SK-N-SH treated with all-trans-retinoic acid at 6 μM for 48 hours (cell line): ENCODE measurements around the gene PCDH15.

Experiments used
- ATAC-seq: fragments of 200-7000 bp; cut with Tn5 transposase; 3 replicates; pipeline ENCODE4 v1.9.1; 2020; ENCODE audit warnings: mild to moderate bottlenecking, moderate library complexity
- ARNTL ChIP-seq: fragments of 450-650 bp; formaldehyde crosslinking; IDR thresholded peaks from 2 replicates; pipeline ENCODE4 v1.5.0; 2020; ENCODE audit warnings: low read depth, mild to moderate bottlenecking, moderate library complexity, borderline replicate concordance
- CSDC2 ChIP-seq: fragments of 250-450 bp; sonication (Bioruptor Pico); IDR thresholded peaks from 2 replicates; pipeline ENCODE4 v1.5.0; 2020; ENCODE audit warnings: mild to moderate bottlenecking, moderate library complexity
- ESRRG ChIP-seq: fragments of 250-450 bp; sonication (Bioruptor Pico); IDR thresholded peaks from 2 replicates; pipeline ENCODE4 v1.6.1; 2021; ENCODE audit warnings: mild to moderate bottlenecking
- GLIS3 ChIP-seq: fragments of 250-450 bp; sonication (Bioruptor Pico); IDR thresholded peaks from 2 replicates; pipeline ENCODE4 v1.5.0; 2020; ENCODE audit warnings: mild to moderate bottlenecking, moderate library complexity
- ISL1 ChIP-seq: fragments of 250-450 bp; sonication (Bioruptor Pico); IDR thresholded peaks from 2 replicates; pipeline ENCODE4 v2.1.2; 2022; ENCODE audit warnings: mild to moderate bottlenecking, moderate library complexity
- OSR1 ChIP-seq: fragments of 250-450 bp; sonication (Bioruptor Pico); IDR thresholded peaks from 2 replicates; pipeline ENCODE4 v1.8.0; 2022; ENCODE audit warnings: moderate library complexity, mild to moderate bottlenecking, inconsistent platforms
- PPARA ChIP-seq: fragments of 250-450 bp; sonication (Bioruptor Pico); IDR thresholded peaks from 2 replicates; pipeline ENCODE4 v1.5.0; 2020; ENCODE audit warnings: mild to moderate bottlenecking, borderline replicate concordance
- RARB ChIP-seq: fragments of 250-450 bp; sonication (Bioruptor Pico); IDR thresholded peaks from 2 replicates; pipeline ENCODE4 v1.8.0; 2021; ENCODE audit warnings: mild to moderate bottlenecking, moderate library complexity
- SNAI2 ChIP-seq: fragments of 250-450 bp; sonication (Bioruptor Pico); IDR thresholded peaks from 2 replicates; pipeline ENCODE4 v1.5.0; 2020; ENCODE audit warnings: mild to moderate bottlenecking, moderate library complexity
- TCF4 ChIP-seq: fragments of 250-450 bp; sonication (Bioruptor Pico); IDR thresholded peaks from 2 replicates; pipeline ENCODE4 v1.8.0; 2021; ENCODE audit warnings: mild to moderate bottlenecking, moderate library complexity, borderline replicate concordance
- TOX ChIP-seq: fragments of 250-450 bp; sonication (Bioruptor Pico); IDR thresholded peaks from 2 replicates; pipeline ENCODE4 v1.8.0; 2021; ENCODE audit warnings: mild to moderate bottlenecking, moderate library complexity, borderline replicate concordance
- ZC3H10 ChIP-seq: fragments of 250-450 bp; sonication (Bioruptor Pico); IDR thresholded peaks from 2 replicates; pipeline ENCODE4 v1.5.1; 2021; ENCODE audit warnings: mild to moderate bottlenecking, moderate library complexity
- ZFP3 ChIP-seq: fragments of 250-450 bp; sonication (Bioruptor Pico); IDR thresholded peaks from 2 replicates; pipeline ENCODE4 v1.5.0; 2020; ENCODE audit warnings: mild to moderate bottlenecking, moderate library complexity
- ZFP30 ChIP-seq: fragments of 450-650 bp; formaldehyde crosslinking; IDR thresholded peaks from 2 replicates; pipeline ENCODE4 v1.5.0; 2022; ENCODE audit warnings: mild to moderate bottlenecking, moderate library complexity
- ZNF565 ChIP-seq: fragments of 450-650 bp; formaldehyde crosslinking; conservative IDR thresholded peaks from 2 replicates; pipeline ENCODE4 v1.5.0; 2020; ENCODE audit warnings: low read depth, mild to moderate bottlenecking, moderate library complexity
- ZNF70 ChIP-seq: fragments of 450-650 bp; formaldehyde crosslinking; IDR thresholded peaks from 2 replicates; pipeline ENCODE4 v1.5.0; 2020; ENCODE audit warnings: mild to moderate bottlenecking, moderate library complexity
- ZNF8 ChIP-seq: fragments of 450-650 bp; formaldehyde crosslinking; IDR thresholded peaks from 2 replicates; pipeline ENCODE4 v1.5.0; 2020; ENCODE audit warnings: mild to moderate bottlenecking, moderate library complexity
- TF ChIP-seq, protein P1 (sequence below): fragments of 250-450 bp; sonication (Bioruptor Pico); IDR thresholded peaks from 2 replicates; pipeline ENCODE4 v1.8.0; 2020; ENCODE audit warnings: mild to moderate bottlenecking, moderate library complexity, borderline replicate concordance
- TF ChIP-seq, protein P2 (sequence below): fragments of 250-450 bp; sonication (Bioruptor Pico); IDR thresholded peaks from 2 replicates; pipeline ENCODE4 v1.5.1; 2021; ENCODE audit warnings: mild to moderate bottlenecking, moderate library complexity
- TF ChIP-seq, protein P3 (sequence below): fragments of 250-450 bp; sonication (Bioruptor Pico); IDR thresholded peaks from 2 replicates; pipeline ENCODE4 v1.8.0; 2021; ENCODE audit warnings: low read depth, mild to moderate bottlenecking, moderate library complexity, borderline replicate concordance
- TF ChIP-seq, protein P4 (sequence below): fragments of 250-450 bp; sonication (Bioruptor Pico); IDR thresholded peaks from 2 replicates; pipeline ENCODE4 v1.5.1; 2020; ENCODE audit warnings: low read depth, mild to moderate bottlenecking, moderate library complexity
- TF ChIP-seq, protein P5 (sequence below): fragments of 250-450 bp; sonication (Bioruptor Pico); IDR thresholded peaks from 2 replicates; pipeline ENCODE4 v1.5.0; 2020; ENCODE audit warnings: mild to moderate bottlenecking, moderate library complexity

Gene PCDH15

DNA sequence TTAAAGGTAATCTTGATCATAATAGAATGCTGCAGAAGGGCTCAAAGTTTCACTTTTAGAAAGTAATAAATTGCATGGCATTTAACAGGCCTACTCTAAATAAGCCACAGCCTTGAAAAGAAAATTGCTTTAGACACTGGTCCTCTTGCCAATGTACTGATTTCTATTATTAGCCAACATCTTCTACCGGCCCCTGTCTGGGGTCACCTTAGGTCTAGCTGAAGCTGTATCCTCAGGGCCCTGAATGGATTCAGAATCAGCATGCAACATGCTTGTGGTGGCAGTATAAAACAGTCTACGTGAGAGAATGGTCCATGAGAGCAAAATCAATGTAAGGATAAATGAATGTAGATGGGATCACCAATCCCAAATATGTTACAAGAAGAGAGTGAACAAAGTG is 541.9 kb downstream of the PCDH15 start:
- no peak for ATAC-seq
- no peak for TF ChIP-seq PPARA (CRISPR knock-in tag)
- TF ChIP-seq ZNF70 (CRISPR knock-in tag): no peak
- TF ChIP-seq ZNF8 (CRISPR knock-in tag): no peak
- no peak for TF ChIP-seq ESRRG (CRISPR knock-in tag)
- no peak for TF ChIP-seq CSDC2
- no peak for TF ChIP-seq GLIS3 (CRISPR knock-in tag)
- TF ChIP-seq TOX (CRISPR knock-in tag): no peak
- TF ChIP-seq ZFP30 (CRISPR knock-in tag): no peak
- TF ChIP-seq OSR1 (CRISPR knock-in tag): no peak
- TF ChIP-seq, protein P1, sequence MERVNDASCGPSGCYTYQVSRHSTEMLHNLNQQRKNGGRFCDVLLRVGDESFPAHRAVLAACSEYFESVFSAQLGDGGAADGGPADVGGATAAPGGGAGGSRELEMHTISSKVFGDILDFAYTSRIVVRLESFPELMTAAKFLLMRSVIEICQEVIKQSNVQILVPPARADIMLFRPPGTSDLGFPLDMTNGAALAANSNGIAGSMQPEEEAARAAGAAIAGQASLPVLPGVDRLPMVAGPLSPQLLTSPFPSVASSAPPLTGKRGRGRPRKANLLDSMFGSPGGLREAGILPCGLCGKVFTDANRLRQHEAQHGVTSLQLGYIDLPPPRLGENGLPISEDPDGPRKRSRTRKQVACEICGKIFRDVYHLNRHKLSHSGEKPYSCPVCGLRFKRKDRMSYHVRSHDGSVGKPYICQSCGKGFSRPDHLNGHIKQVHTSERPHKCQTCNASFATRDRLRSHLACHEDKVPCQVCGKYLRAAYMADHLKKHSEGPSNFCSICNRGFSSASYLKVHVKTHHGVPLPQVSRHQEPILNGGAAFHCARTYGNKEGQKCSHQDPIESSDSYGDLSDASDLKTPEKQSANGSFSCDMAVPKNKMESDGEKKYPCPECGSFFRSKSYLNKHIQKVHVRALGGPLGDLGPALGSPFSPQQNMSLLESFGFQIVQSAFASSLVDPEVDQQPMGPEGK (CRISPR knock-in tag): no peak

DNA sequence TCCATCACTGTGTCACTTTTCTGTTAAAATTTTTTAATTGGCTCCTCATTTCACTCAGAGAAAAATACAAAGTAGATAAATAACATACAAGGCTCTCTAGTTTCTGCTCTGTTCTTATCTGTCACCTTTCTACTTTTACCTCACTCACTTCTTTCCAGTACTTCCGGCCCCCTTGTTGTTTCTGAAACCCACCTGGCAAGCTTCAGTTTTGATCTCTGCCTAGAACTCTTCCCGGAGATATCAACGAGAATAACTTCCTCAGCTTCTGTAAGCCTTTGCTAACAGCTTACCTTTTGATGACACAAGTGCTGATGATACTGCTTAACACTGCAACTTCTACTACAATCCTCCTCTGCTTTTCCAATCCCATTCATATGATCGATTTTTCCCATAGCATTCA is 566.2 kb downstream of the PCDH15 start:
- no peak for ATAC-seq

DNA sequence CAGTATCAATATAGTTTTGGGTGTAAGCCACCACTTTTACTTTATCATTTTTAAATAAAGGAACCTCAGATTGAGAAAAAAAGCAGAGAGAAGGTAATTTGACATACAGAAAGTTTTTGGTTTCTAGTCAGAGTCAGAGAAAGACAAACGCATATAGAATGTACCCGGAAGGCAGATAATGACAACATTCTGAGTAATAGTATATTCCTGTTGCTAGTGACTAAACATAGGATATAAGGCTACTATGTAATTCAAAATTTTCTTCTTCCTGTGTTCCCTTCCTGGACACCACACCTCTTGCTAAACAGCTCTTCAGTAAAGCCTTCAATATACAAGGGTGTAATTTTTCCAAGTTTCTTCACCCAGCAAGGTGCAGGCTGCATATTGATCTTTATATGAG is 597.6 kb downstream of the PCDH15 start:
- ATAC-seq: no peak
- no peak for TF ChIP-seq ESRRG (CRISPR knock-in tag)
- no peak for TF ChIP-seq CSDC2

More for the DNA sequence above, 566.2 kb downstream of the PCDH15 start:
- TF ChIP-seq ZFP3 (CRISPR knock-in tag) (no peak), ESRRG (CRISPR knock-in tag) (no peak), ZNF70 (CRISPR knock-in tag) (no peak), ZNF8 (CRISPR knock-in tag) (no peak), SNAI2 (CRISPR knock-in tag) (no peak), PPARA (CRISPR knock-in tag) (no peak), TOX (CRISPR knock-in tag) (no peak), ZC3H10 (CRISPR knock-in tag) (no peak), ZNF565 (no peak), ZFP30 (CRISPR knock-in tag) (no peak), ISL1 (no peak), GLIS3 (CRISPR knock-in tag) (no peak), OSR1 (CRISPR knock-in tag) (no peak), RARB (CRISPR knock-in tag) (no peak), ARNTL (CRISPR knock-in tag) (no peak)
- TF ChIP-seq, protein P2, sequence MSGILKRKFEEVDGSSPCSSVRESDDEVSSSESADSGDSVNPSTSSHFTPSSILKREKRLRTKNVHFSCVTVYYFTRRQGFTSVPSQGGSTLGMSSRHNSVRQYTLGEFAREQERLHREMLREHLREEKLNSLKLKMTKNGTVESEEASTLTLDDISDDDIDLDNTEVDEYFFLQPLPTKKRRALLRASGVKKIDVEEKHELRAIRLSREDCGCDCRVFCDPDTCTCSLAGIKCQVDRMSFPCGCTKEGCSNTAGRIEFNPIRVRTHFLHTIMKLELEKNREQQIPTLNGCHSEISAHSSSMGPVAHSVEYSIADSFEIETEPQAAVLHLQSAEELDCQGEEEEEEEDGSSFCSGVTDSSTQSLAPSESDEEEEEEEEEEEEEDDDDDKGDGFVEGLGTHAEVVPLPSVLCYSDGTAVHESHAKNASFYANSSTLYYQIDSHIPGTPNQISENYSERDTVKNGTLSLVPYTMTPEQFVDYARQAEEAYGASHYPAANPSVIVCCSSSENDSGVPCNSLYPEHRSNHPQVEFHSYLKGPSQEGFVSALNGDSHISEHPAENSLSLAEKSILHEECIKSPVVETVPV: no peak
- TF ChIP-seq, protein P3, sequence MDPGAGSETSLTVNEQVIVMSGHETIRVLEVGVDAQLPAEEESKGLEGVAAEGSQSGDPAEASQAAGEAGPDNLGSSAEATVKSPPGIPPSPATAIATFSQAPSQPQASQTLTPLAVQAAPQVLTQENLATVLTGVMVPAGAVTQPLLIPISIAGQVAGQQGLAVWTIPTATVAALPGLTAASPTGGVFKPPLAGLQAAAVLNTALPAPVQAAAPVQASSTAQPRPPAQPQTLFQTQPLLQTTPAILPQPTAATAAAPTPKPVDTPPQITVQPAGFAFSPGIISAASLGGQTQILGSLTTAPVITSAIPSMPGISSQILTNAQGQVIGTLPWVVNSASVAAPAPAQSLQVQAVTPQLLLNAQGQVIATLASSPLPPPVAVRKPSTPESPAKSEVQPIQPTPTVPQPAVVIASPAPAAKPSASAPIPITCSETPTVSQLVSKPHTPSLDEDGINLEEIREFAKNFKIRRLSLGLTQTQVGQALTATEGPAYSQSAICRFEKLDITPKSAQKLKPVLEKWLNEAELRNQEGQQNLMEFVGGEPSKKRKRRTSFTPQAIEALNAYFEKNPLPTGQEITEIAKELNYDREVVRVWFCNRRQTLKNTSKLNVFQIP: no peak
- TF ChIP-seq, protein P4, sequence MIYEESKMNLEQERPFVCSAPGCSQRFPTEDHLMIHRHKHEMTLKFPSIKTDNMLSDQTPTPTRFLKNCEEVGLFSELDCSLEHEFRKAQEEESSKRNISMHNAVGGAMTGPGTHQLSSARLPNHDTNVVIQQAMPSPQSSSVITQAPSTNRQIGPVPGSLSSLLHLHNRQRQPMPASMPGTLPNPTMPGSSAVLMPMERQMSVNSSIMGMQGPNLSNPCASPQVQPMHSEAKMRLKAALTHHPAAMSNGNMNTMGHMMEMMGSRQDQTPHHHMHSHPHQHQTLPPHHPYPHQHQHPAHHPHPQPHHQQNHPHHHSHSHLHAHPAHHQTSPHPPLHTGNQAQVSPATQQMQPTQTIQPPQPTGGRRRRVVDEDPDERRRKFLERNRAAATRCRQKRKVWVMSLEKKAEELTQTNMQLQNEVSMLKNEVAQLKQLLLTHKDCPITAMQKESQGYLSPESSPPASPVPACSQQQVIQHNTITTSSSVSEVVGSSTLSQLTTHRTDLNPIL: no peak
- TF ChIP-seq, protein P5, sequence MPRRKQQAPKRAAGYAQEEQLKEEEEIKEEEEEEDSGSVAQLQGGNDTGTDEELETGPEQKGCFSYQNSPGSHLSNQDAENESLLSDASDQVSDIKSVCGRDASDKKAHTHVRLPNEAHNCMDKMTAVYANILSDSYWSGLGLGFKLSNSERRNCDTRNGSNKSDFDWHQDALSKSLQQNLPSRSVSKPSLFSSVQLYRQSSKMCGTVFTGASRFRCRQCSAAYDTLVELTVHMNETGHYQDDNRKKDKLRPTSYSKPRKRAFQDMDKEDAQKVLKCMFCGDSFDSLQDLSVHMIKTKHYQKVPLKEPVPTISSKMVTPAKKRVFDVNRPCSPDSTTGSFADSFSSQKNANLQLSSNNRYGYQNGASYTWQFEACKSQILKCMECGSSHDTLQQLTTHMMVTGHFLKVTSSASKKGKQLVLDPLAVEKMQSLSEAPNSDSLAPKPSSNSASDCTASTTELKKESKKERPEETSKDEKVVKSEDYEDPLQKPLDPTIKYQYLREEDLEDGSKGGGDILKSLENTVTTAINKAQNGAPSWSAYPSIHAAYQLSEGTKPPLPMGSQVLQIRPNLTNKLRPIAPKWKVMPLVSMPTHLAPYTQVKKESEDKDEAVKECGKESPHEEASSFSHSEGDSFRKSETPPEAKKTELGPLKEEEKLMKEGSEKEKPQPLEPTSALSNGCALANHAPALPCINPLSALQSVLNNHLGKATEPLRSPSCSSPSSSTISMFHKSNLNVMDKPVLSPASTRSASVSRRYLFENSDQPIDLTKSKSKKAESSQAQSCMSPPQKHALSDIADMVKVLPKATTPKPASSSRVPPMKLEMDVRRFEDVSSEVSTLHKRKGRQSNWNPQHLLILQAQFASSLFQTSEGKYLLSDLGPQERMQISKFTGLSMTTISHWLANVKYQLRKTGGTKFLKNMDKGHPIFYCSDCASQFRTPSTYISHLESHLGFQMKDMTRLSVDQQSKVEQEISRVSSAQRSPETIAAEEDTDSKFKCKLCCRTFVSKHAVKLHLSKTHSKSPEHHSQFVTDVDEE (CRISPR knock-in tag): no peak

DNA sequence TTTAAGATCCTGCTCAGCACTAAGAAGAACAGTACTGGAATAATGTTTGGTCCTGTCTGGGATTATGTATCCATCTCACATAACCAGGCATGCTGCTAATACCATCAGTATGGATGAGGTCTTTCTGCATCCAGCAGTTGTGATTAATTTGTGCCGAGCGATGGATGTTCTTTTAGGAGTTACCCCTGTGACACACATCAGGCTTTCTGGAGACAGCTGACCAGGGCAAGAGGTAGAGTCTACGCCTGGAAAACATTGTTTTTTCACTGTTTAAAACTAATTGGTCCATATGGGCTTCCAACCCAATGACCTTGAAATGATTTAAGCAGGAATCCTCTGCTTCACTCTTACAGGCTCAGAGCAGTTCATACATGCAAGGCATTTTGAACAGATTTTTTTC is 603.0 kb downstream of the PCDH15 start:
- TF ChIP-seq ESRRG (CRISPR knock-in tag) (no peak), ZNF8 (CRISPR knock-in tag) (no peak), ZFP30 (CRISPR knock-in tag) (no peak), RARB (CRISPR knock-in tag) (no peak), OSR1 (CRISPR knock-in tag) (no peak), ARNTL (CRISPR knock-in tag) (no peak), CSDC2 (no peak), TCF4 (no peak), ISL1 (no peak)
- TF ChIP-seq, protein P2: no peak
- no peak for ATAC-seq
